Panc1 (cell line): ENCODE measurements around the gene NET1. TPM values are rescaled to one million over a fixed set of nuclear protein-coding genes. Genes with fewer than 3 reads are reported as not detected.

Source experiments
- ATAC-seq: fragments of 200-7000 bp; cut with Tn5 transposase; 2 replicates; pipeline ENCODE4 v1.9.1; 2020; ENCODE audit warnings: mild to moderate bottlenecking, moderate library complexity
- BruUV-seq: library from RNA; stranded (reverse); fragments of 400-500 nt; replicated peaks from 2 replicates; lab custom pipeline; 2021; lab: Mats Ljungman, UMichigan
- CTCF ChIA-PET: fragments of 300-600 bp; sonication (Branson Sonifier 250); formaldehyde crosslinking; loops from one replicate; lab custom pipeline; 2022; ENCODE audit warnings: antibody characterized with exemption; lab: Charles Lee
- POLR2A ChIA-PET: fragments of 300-600 bp; sonication (Branson Sonifier 250); formaldehyde crosslinking; loops from one replicate; lab custom pipeline; 2022; ENCODE audit warnings: antibody characterized with exemption; lab: Charles Lee
- DNase-seq: peaks from one replicate; pipeline ENCODE4 v3.0.0-alpha.2; 2010; ENCODE audit warnings: low read depth, low spot score
- H3K27ac ChIP-seq: 2 replicates; pipeline ENCODE4 v1.5.1; 2011; ENCODE audit warnings: mild to moderate bottlenecking, low read length, inconsistent platforms
- H3K27me3 ChIP-seq: fragments of 200-500 bp; sonication (Bioruptor generic); 2 replicates; pipeline ENCODE4 v1.6.0; 2014; ENCODE audit warnings: low read length, inconsistent platforms; ENCODE audit not compliant: control insufficient read depth, insufficient read depth
- H3K36me3 ChIP-seq: fragments of 200-500 bp; sonication (Bioruptor generic); 2 replicates; pipeline ENCODE4 v1.5.1; 2014; ENCODE audit warnings: inconsistent platforms, mild to moderate bottlenecking, low read length, moderate library complexity; ENCODE audit not compliant: control insufficient read depth, insufficient read depth
- H3K4me1 ChIP-seq: 2 replicates; pipeline ENCODE4 v1.5.1; 2011; ENCODE audit warnings: inconsistent platforms, mild to moderate bottlenecking, low read length, moderate library complexity; ENCODE audit not compliant: control insufficient read depth, insufficient read depth
- H3K4me3 ChIP-seq, 2 experiments: 2 replicates each; pipeline ENCODE4 v1.5.1; 2011 to 2012; ENCODE audit warnings: low read depth in 2 of 2, low read length in 2 of 2, mild to moderate bottlenecking in 2 of 2, inconsistent platforms in 1 of 2, moderate library complexity in 1 of 2
- H3K9me3 ChIP-seq: fragments of 200-500 bp; sonication (Bioruptor generic); 2 replicates; pipeline ENCODE4 v1.5.1; 2014; ENCODE audit warnings: low read depth, mild to moderate bottlenecking, inconsistent platforms, low read length, moderate library complexity; ENCODE audit not compliant: control insufficient read depth, insufficient read depth
- CTCF ChIP-seq: fragments of 450-650 bp; IDR thresholded peaks from 2 replicates; pipeline ENCODE4 v1.5.1; 2017; ENCODE audit warnings: mild to moderate bottlenecking
- POLR2AphosphoS5 ChIP-seq: IDR thresholded peaks from 2 replicates; pipeline ENCODE4 v1.6.1; 2012; ENCODE audit warnings: mild to moderate bottlenecking, low read depth, low read length, moderate library complexity
- SIN3A ChIP-seq: IDR thresholded peaks from 2 replicates; pipeline ENCODE4 v1.6.1; 2012; ENCODE audit warnings: low read depth, mild to moderate bottlenecking, low read length, moderate library complexity, borderline replicate concordance; ENCODE audit not compliant: insufficient read depth
- TCF7L2 ChIP-seq: IDR thresholded peaks from 2 replicates; pipeline ENCODE4 v1.6.1; 2011; ENCODE audit warnings: mild to moderate bottlenecking, low read depth, low read length, inconsistent platforms
- in situ Hi-C: cut with HindIII; loops from 2 replicates; pipeline ENCODE4 v1.10.0; 2016; ENCODE audit warnings: low sequenced_read_pairs, low pct_unique_long_range_greater_than_20kb
- intact Hi-C: fragments of 100-400 bp; cut with micrococcal nuclease; formaldehyde crosslinking; loops from one replicate; pipeline ENCODE4 v1.10.0; 2022; ENCODE audit not compliant: unreplicated experiment
- total RNA-seq: library from RNA; stranded (reverse); gene quantifications from one replicate; pipeline ENCODE4 v1.2.1, GENCODE V29; 2021; ENCODE audit not compliant: unreplicated experiment
- TF ChIP-seq, protein P1 (sequence below), 2 experiments: IDR thresholded peaks; 2 replicates each; pipeline ENCODE4 v1.6.1; 2011 to 2012; ENCODE audit warnings: low read depth in 2 of 2, control low read depth in 1 of 2, low read length in 1 of 2, mild to moderate bottlenecking in 1 of 2, moderate library complexity in 1 of 2; ENCODE audit not compliant: insufficient read depth in 1 of 2

NET1 gene
- total RNA-seq, 1 experiment from 2014 or later = 28.6 TPM

DNA sequence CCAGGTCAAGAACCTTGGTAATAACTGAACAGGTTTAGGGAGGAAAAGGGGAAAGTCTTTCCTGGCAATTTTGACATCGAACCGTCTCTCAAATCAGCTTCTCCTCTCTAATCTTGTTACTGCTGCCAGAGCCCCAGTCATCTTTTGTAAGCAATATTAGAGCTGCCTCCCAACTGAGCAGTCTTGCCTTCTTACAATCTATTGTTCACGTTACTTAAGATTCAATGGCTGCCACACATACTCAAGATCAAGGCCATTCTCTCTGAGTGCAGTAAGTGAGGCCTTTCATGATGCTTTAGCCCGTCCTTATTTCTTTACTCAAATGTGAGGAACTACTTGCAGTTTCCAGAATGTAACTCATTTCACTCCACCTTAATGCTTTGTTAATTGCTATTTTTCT lies 12.4 kb downstream of the NET1 start:
- H3K4me3 ChIP-seq = no peak overlapping the region
- CTCF ChIA-PET = no interaction called here
- no peaks in the 10 kb centered on the region for H3K27me3 ChIP-seq
- H3K27ac ChIP-seq = no peak overlapping the region
- DNase-seq (no peak), ATAC-seq (no peak)
- H3K9me3 ChIP-seq = no peaks in the 10 kb centered on the region
- TF ChIP-seq SIN3A (no peak), TCF7L2 (no peak), POLR2AphosphoS5 (no peak), CTCF (no peak)
- TF ChIP-seq, protein P1, sequence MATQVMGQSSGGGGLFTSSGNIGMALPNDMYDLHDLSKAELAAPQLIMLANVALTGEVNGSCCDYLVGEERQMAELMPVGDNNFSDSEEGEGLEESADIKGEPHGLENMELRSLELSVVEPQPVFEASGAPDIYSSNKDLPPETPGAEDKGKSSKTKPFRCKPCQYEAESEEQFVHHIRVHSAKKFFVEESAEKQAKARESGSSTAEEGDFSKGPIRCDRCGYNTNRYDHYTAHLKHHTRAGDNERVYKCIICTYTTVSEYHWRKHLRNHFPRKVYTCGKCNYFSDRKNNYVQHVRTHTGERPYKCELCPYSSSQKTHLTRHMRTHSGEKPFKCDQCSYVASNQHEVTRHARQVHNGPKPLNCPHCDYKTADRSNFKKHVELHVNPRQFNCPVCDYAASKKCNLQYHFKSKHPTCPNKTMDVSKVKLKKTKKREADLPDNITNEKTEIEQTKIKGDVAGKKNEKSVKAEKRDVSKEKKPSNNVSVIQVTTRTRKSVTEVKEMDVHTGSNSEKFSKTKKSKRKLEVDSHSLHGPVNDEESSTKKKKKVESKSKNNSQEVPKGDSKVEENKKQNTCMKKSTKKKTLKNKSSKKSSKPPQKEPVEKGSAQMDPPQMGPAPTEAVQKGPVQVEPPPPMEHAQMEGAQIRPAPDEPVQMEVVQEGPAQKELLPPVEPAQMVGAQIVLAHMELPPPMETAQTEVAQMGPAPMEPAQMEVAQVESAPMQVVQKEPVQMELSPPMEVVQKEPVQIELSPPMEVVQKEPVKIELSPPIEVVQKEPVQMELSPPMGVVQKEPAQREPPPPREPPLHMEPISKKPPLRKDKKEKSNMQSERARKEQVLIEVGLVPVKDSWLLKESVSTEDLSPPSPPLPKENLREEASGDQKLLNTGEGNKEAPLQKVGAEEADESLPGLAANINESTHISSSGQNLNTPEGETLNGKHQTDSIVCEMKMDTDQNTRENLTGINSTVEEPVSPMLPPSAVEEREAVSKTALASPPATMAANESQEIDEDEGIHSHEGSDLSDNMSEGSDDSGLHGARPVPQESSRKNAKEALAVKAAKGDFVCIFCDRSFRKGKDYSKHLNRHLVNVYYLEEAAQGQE (IDR thresholded peaks at IDR 0.05; ENCODE audit: insufficient read depth in 1 of 2, low read depth in 2 of 2, low read length in 1 of 2) = no peak
- in situ Hi-C loops (no loop called here), intact Hi-C loops (loop anchor here (10.0 kb wide), 1 partner anchor 570 kb away; no protein-coding TSS in a partner anchor)
- H3K36me3 ChIP-seq = no peaks in the 10 kb centered on the region; the same call in 1 of the 2 replicates
- no peaks in the 10 kb centered on the region for H3K4me1 ChIP-seq
- no TSS peak for BruUV-seq
- POLR2A ChIA-PET = interaction anchor here (0.8 kb wide), 1 partner anchor 1646 kb away, joined by 3 read pairs; no protein-coding TSS in a partner anchor

DNA sequence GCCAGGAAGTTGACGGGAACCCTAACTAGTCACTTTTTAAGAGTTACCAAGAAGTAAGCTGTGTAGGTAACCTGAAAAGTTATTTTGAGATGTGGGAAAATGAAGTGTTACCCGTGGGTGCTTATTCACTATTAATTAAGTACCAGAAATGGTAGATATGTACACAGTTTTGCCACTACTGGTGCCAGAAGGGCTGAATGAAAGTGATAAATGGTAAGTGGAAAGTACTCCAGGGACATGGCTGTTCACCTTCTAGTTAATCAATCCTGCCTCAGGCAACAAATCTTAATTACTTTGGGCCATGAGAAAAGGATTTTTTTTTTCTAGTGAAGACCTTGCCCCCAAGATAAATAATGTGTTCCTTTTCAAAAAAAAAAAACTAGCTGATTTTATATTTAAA lies 15.8 kb downstream of the NET1 start:
- BruUV-seq = no TSS peak
- DNase-seq (no peak), ATAC-seq (no peak)
- Histone ChIP-seq H3K27me3 (no peaks in the 10 kb centered on the region), H3K4me3 (no peak overlapping the region), H3K27ac (no peak overlapping the region), H3K4me1 (no peaks in the 10 kb centered on the region), H3K36me3 (no peaks in the 10 kb centered on the region; the same call in 1 of the 2 replicates), H3K9me3 (no peaks in the 10 kb centered on the region)
- in situ Hi-C loops = no loop called here
- intact Hi-C loops = loop anchor here (10.0 kb wide), 1 partner anchor 573 kb away; no protein-coding TSS in a partner anchor
- ChIA-PET CTCF (no interaction called here), POLR2A (interaction anchor here (0.6 kb wide), 1 partner anchor 693 kb away, joined by 3 read pairs; no protein-coding TSS in a partner anchor)
- TF ChIP-seq SIN3A = no peak
- no peak for TF ChIP-seq POLR2AphosphoS5
- TF ChIP-seq, protein P1 (IDR thresholded peaks at IDR 0.05; ENCODE audit: insufficient read depth in 1 of 2, low read depth in 2 of 2, low read length in 1 of 2) = no peak
- TF ChIP-seq TCF7L2 = no peak
- no peak for TF ChIP-seq CTCF
